Endodermal cell (in vitro differentiated cells): ENCODE data around the gene PLAA. TPM values are rescaled to one million over a fixed set of nuclear protein-coding genes. Genes with fewer than 3 reads are reported as not detected.

Experiments used
- DNase-seq: peaks from one replicate; pipeline ENCODE4 v3.0.0-alpha.2; 2017
- H3K27ac ChIP-seq: 2 replicates; pipeline ENCODE4 v1.5.1; 2013; ENCODE audit warnings: mild to moderate bottlenecking, low read depth, low read length, moderate library complexity
- H3K27me3 ChIP-seq: 2 replicates; pipeline ENCODE4 v1.6.1; 2013; ENCODE audit warnings: mild to moderate bottlenecking, low read length, moderate library complexity; ENCODE audit not compliant: insufficient read depth, control insufficient read depth, poor library complexity, severe bottlenecking
- H3K36me3 ChIP-seq: 2 replicates; pipeline ENCODE4 v1.7.0; 2013; ENCODE audit warnings: mild to moderate bottlenecking, low read length, moderate library complexity; ENCODE audit not compliant: control insufficient read depth, insufficient read depth
- H3K4me1 ChIP-seq: one replicate; pipeline ENCODE4 v1.7.0; 2013; ENCODE audit warnings: low read length; ENCODE audit not compliant: control insufficient read depth, insufficient read depth
- H3K4me3 ChIP-seq: 2 replicates; pipeline ENCODE4 v1.5.1; 2013; ENCODE audit warnings: mild to moderate bottlenecking, low read length, moderate library complexity
- H3K9ac ChIP-seq: 2 replicates; pipeline ENCODE4 v1.6.1; 2013; ENCODE audit warnings: mild to moderate bottlenecking, low read length, moderate library complexity; ENCODE audit not compliant: poor library complexity, severe bottlenecking; ENCODE audit errors: extremely low read depth
- H3K9me3 ChIP-seq: 2 replicates; pipeline ENCODE4 v1.6.1; 2013; ENCODE audit warnings: mild to moderate bottlenecking, low read length, moderate library complexity; ENCODE audit not compliant: control insufficient read depth
- H3K27ac Mint-ChIP-seq: 2 replicates; pipeline ENCODE4 v1.8.0; 2020; ENCODE audit warnings: mixed read lengths
- H3K27me3 Mint-ChIP-seq: 2 replicates; pipeline ENCODE4 v1.8.0; 2021; ENCODE audit warnings: mild to moderate bottlenecking, mixed read lengths; ENCODE audit not compliant: insufficient read depth
- H3K36me3 Mint-ChIP-seq: 2 replicates; pipeline ENCODE4 v1.8.0; 2020; ENCODE audit warnings: low read depth, mixed read lengths
- H3K4me1 Mint-ChIP-seq: 2 replicates; pipeline ENCODE4 v1.8.0; 2020; ENCODE audit warnings: mixed read lengths
- H3K4me3 Mint-ChIP-seq: 2 replicates; pipeline ENCODE4 v1.8.0; 2020; ENCODE audit warnings: mild to moderate bottlenecking, moderate library complexity, mixed read lengths
- H3K9me3 Mint-ChIP-seq: 2 replicates; pipeline ENCODE4 v1.8.0; 2020; ENCODE audit warnings: mild to moderate bottlenecking, mixed read lengths
- WGBS, 2 experiments: methylation state at CpG; one replicate each; pipeline versions ENCODE4 v1.1.5 to v1.1.7; 2013; ENCODE audit warnings: missing lambda C conversion rate in 2 of 2, mixed read lengths in 1 of 2; ENCODE audit not compliant: insufficient coverage in 1 of 2, insufficient read length in 1 of 2; 5-methylcytosine and 5-hydroxymethylcytosine counted together
- total RNA-seq, 2 donors: library from RNA; stranded (reverse); fragmentation: NEBNext Ultra II Directional in 1 of 2; extraction: Animal tissue kit (Norgen Biotek cat#: 25700) in 1 of 2; gene quantifications; 2 replicates in 1 of 2; 3 replicates in 1 of 2; pipeline ENCODE4 v1.2.1, GENCODE V29; 2021
- TF ChIP-seq, protein P1 (sequence below): fragments of 200-600 bp; sonication (generic); conservative IDR thresholded peaks from 2 replicates; pipeline ENCODE4 v1.5.0; 2021; ENCODE audit warnings: antibody characterized with exemption, mild to moderate bottlenecking

PLAA gene
- total RNA-seq, 2 donors from 2014 or later = 41.3 to 49.8 TPM

- no peak overlapping the region for H3K27ac Mint-ChIP-seq
- WGBS, 2 experiments = 90% methylated on average over 1 of the region's 1 CpG; no CpG with 5 or more reads in 1 of the 2 experiments
- peaks cover 18% of the 10 kb centered on the region for H3K4me1 Mint-ChIP-seq
- Histone ChIP-seq H3K4me3 (no peak overlapping the region), H3K27ac (no peak overlapping the region), H3K9me3 (no peaks in the 10 kb centered on the region), H3K4me1 (no peaks in the 10 kb centered on the region), H3K27me3 (no peaks in the 10 kb centered on the region), H3K36me3 (no peaks in the 10 kb centered on the region), H3K9ac (no peak overlapping the region)
- H3K27me3 Mint-ChIP-seq = no peaks in the 10 kb centered on the region
- no peak for DNase-seq
- no peak overlapping the region for H3K4me3 Mint-ChIP-seq
- peaks cover under 1% of the 10 kb centered on the region for H3K36me3 Mint-ChIP-seq
- TF ChIP-seq, protein P1, sequence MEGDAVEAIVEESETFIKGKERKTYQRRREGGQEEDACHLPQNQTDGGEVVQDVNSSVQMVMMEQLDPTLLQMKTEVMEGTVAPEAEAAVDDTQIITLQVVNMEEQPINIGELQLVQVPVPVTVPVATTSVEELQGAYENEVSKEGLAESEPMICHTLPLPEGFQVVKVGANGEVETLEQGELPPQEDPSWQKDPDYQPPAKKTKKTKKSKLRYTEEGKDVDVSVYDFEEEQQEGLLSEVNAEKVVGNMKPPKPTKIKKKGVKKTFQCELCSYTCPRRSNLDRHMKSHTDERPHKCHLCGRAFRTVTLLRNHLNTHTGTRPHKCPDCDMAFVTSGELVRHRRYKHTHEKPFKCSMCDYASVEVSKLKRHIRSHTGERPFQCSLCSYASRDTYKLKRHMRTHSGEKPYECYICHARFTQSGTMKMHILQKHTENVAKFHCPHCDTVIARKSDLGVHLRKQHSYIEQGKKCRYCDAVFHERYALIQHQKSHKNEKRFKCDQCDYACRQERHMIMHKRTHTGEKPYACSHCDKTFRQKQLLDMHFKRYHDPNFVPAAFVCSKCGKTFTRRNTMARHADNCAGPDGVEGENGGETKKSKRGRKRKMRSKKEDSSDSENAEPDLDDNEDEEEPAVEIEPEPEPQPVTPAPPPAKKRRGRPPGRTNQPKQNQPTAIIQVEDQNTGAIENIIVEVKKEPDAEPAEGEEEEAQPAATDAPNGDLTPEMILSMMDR = no peak
- H3K9me3 Mint-ChIP-seq = no peaks in the 10 kb centered on the region
These were observed 3.5 kb upstream of the PLAA start for GRCh38 chr9:26950521-26950920.

DNA sequence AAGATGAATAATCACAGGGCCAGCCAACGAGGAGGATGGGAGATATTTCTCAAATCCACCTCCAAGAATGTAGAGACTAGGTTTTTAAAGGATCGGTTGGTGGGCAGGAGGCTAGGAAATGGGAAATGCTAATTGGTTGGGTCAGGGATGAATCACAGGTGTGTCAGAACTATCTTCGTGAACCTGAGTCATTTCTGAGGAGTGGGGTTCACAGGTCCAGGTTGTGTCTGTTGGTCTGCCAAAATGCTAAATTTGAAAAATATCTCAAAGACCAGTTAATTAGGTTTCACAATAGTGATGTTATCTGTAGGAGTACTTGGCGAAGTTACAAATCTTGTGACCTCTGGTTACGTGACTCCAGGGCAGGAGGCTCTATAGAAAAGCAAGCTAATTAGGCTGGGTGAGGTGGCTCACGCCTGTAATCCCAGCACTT is 2.6 kb upstream of the PLAA start:
- H3K27ac ChIP-seq = no peak overlapping the region
- H3K36me3 ChIP-seq = no peaks in the 10 kb centered on the region
- DNase-seq = no peak
- H3K27ac Mint-ChIP-seq = no peak overlapping the region
- no peaks in the 10 kb centered on the region for H3K4me1 ChIP-seq
- H3K9me3 ChIP-seq = no peaks in the 10 kb centered on the region
- TF ChIP-seq, protein P1 = no peak
- H3K4me1 Mint-ChIP-seq = peaks cover 15% of the 10 kb centered on the region
- no peak overlapping the region for H3K4me3 ChIP-seq
- 82 to 87% methylated on average over 4 to 6 of the region's 6 CpGs for WGBS, 2 experiments
- no peaks in the 10 kb centered on the region for H3K27me3 ChIP-seq
- no peak overlapping the region for H3K9ac ChIP-seq
- no peak overlapping the region for H3K4me3 Mint-ChIP-seq
- H3K36me3 Mint-ChIP-seq = peaks cover 2% of the 10 kb centered on the region
- H3K9me3 Mint-ChIP-seq = no peaks in the 10 kb centered on the region
- H3K27me3 Mint-ChIP-seq = no peaks in the 10 kb centered on the region

DNA sequence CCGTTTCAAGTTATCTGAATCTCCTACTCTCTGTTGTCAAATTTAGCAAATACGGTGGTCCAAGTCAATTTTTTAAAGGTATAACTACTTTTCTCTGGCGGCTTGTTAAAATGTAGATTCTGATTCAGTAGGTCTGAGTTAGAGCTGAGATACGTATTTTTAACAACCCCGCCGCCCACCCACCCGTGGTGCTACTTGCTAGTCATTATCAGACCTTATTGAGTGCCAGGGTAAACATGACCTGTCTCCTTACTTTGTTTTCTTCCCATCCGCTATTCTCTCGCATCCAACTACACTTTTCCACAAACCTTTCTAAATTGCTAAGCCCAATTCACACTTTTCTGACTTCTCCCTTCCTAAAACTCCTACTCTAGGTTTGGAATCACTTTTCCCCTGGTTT is 694 bp upstream of the PLAA start:
- H3K4me1 Mint-ChIP-seq = peaks cover 15% of the 10 kb centered on the region
- H3K27ac ChIP-seq = peak overlapping the region; percentile 93
- no peaks in the 10 kb centered on the region for H3K4me1 ChIP-seq
- TF ChIP-seq, protein P1 = no peak
- peaks cover 8% of the 10 kb centered on the region for H3K36me3 Mint-ChIP-seq
- peak overlapping the region; percentile 99 for H3K4me3 ChIP-seq
- DNase-seq = peak; percentile 71
- H3K9me3 ChIP-seq = no peaks in the 10 kb centered on the region
- peak overlapping the region; percentile 97 for H3K9ac ChIP-seq
- H3K36me3 ChIP-seq = peaks cover 5% of the 10 kb centered on the region
- H3K27me3 Mint-ChIP-seq = no peaks in the 10 kb centered on the region
- peak overlapping the region; percentile 100 for H3K27ac Mint-ChIP-seq
- H3K9me3 Mint-ChIP-seq = no peaks in the 10 kb centered on the region
- peak overlapping the region; percentile 91 for H3K4me3 Mint-ChIP-seq
- H3K27me3 ChIP-seq = no peaks in the 10 kb centered on the region
- 0% methylated on average over 9 of the region's 9 CpGs for WGBS, 2 experiments
